Measurements from ENCODE around the gene UCN2.
"Not testable (repeated sequence)": the region's sequence is repeated elsewhere in the genome, so short reads cannot be mapped to it uniquely, and the experiment has no call there.

Gene UCN2

GRCh38 chr3:48561045-48561736, 2.4 kb downstream of the UCN2 start:
- DNase-seq (ENCODE audit: low read depth) = no peak

- no peak for DNase-seq (ENCODE audit: low read depth)
Observed at GRCh38 chr3:48560648-48561018, 2.9 kb downstream of the UCN2 start.

- no peak for DNase-seq (ENCODE audit: low read depth)
Observed at GRCh38 chr3:48558493-48559134, 5.0 kb downstream of the UCN2 start.

DNA sequence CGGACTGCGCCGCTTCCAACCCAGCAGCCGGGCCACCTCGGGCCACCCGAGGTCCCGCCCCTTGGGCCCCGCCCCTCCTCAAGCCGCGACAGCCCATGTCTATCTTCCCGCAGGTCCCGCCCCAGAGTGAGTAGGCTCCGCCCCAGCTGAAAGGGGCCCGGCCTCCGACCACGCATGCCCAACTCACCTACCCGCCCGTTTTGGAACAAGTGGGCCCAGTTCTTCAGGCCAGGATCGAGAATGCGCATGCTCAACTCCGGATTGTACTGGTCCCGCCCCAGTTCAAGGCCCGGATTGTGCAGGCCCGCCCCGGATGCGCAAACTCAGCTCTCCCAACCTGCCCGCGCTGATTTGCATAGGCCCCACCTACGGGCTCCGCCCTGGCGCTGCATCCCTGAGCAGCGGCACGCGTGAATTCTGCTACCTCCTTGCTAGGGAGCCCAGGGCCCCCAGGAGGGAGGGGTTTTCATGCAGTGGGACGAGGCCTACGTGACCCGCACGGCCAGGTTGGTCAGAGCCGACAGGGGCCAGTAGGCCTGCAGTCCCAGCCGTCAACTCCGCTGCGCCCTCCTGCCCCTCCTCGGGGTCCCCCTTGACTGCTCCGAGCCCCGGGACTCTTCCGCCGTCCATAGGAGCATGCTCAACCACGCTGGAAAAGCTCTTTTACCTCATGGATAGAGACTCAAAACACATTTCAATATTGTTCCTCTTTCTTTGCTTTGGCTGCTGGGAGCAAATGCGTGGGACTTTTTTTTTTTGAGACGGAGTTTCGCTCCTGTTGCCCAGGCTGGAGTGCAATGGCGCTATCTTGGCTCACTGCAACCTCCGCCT, 6.6 kb downstream of the UCN2 start, which contains the start of gene PFKFB4:
TSS of gene PFKFB4 (minus strand) at position 8 of the 831 bp plus-strand sequence. CDS start 26 bp downstream, outside the sequence.
- DNase-seq (ENCODE audit: low read depth) = peak; percentile 97

DNA sequence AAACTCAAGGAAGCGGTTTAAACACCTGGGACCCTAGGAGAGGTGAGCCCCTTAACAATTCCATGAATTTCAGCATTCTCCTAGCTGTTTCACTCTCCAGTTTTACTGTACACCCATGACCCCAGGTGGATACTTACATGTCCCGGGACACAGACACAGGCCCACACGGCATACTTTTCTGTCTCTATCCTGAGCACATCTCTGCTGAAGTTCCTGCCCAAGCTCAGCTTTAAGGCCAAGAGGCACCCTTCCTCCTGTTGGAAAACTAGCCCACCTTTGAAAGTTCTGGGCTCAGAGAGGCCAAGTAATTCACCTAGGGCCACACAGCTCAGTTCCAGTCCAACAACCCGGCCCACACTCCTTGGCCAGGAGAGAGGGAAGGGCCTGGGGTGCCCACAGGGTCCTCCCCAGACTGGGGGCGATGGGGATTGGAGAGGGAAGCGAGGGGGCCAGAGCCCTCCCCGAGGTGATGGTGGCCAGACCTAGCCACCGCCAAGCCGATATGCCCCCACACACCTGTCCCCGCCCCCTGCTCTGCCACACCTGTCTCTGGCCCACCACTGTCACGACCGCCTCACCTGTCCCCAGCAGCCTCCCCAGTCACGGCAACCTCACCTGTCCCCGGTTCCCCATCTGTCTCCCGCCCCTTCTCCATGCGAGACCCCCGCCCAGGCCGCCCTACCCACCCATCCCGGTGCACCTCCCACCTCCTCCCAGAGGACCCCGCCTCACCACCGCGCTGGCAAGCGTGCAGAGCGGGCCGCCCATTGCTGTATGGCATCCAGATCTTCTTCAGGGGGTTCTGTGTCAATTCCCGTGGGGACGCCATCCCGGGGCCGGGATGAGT, 7.4 kb downstream of the UCN2 start:
- DNase-seq (ENCODE audit: low read depth) = no peak

GRCh38 chr3:48555231-48555948, 8.2 kb downstream of the UCN2 start:
- no peak for DNase-seq (ENCODE audit: low read depth)

DNA sequence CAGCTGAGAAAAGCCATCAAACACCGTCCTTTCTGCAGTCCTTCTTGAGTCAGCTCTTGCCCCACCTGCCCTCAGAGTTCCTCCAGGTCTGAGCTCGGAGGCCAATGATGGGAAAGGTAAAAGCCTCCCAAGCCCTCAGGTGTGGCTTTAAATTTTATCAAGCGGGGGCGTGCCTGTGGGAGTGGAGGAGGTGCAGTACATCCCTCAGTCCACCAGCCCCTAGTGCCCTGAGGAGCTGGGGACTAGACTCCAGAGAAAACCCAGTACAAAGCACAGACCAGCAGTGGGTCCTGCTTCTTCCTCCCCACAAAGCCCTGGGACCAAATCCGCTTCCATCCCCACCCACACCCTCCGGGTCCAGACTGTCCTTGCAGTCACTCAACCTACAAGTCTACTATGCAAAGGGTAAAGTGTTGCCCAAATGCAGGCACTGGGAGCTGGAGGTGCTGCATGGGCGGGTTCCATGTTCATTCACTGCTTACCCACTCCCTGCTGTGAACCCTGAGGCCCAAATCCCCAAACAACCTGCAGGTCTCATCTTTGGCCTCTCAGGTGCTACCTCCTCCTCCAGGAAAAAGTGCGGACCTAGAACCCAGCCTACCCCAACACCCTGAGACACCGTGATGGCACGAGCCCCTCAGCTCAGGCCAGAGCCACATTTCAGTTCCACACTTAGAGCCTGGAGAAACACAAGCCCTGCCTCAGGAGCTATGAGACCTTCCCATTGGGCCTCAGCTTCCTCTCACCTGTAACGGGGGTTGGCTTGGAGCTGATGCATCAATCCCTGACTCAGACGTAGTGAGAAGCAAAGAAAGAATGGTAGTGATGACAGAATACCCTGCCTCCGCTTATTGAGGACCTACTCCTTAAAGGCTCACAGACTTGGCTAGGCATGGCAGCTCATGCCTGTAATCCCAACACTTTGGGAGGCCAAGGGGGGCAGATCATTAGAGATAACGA, 9.4 kb downstream of the UCN2 start:
- DNase-seq (ENCODE audit: low read depth) = no peak

- DNase-seq (ENCODE audit: low read depth) = no peak
Observed at GRCh38 chr3:48553361-48553760, 10.2 kb downstream of the UCN2 start.

DNA sequence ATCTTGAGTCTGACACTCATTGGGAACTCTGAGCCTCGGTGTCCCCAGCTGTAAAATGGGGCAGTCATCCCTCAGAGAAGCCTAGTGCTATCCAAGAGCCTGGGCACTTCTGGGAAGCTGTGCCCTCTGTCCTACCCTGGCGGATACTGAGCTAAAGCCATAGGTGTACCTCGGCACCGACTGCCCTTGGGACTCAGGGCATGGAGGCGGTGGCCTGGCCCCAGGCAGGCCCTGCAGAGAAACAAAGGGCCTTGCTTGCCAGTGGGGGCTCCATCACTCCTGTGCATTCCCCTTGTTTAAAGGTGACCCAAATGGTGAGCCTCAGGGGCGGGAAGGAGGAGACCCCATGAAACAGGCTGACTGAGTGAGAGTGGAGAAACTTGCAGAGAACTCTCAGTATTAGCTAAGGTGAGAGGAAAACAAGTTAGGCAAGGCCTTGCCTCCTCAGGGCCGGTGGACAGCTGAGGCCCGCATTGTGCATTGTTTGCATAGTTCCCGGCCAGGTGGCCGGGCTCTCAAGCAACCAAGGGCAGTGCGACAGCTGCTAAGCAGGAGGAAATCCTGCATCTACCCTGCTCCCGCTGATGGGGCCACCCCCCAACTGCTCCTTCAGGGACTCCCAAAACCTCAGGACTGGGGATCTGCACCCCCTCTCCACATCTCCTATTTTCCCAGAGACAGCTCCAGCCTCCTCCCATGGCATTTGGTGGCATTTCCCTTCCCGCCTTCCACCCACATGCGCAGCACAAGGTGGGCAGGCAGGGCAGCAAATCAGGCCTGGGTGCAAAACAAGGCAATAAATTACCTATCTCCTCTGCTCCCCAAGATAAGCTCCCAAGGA, 11.2 kb downstream of the UCN2 start:
- DNase-seq (ENCODE audit: low read depth) = no peak

DNA sequence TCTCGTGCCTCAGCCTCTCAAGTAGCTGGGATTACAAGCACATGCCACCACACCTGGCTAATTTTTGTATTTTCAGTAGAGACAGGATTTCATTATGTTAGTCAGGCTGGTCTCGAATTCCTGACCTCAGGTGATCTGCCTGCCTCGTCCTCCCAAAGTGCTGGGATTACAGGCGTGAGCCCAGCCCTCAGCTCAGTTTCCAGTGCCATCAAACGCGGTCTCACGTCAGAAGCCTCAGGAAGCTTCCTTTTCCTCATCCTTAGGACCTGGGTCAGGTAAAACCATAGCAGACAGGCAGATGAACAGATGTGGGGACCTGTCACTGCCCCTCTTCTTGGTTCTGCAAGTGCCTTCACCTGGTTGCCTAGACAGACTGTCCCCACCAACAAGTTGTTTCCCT, 11.9 kb downstream of the UCN2 start:
- DNase-seq (ENCODE audit: low read depth) = not testable (repeated sequence)

- no peak for DNase-seq (ENCODE audit: low read depth)
Observed at GRCh38 chr3:48548729-48549705, 14.6 kb downstream of the UCN2 start.

DNA sequence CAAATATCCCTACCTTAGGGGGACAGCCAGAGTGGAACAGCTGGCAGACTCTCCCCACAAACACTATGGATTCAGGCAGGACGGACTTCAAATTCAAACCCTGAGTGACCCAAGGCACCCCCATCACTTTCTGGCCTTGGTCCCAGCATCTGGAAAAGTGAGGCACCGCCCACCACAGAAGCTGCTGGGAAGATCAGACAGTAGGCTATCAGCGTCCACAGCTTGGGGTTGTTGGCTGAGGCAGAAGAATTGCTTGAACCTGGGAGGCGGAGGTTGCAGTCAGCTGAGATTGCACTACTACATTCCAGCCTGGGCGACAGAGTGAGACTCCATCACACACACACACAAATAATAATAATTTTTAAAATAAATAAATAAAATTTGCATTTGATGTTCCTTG, 15.5 kb downstream of the UCN2 start:
- DNase-seq (ENCODE audit: low read depth) = no peak

GRCh38 chr3:48546203-48546829, 17.3 kb downstream of the UCN2 start:
- no peak for DNase-seq (ENCODE audit: low read depth)

- DNase-seq (ENCODE audit: low read depth) = no peak
Observed at GRCh38 chr3:48544141-48544540, 19.4 kb downstream of the UCN2 start.

- DNase-seq (ENCODE audit: low read depth) = no peak
Observed at GRCh38 chr3:48543271-48543866, 20.2 kb downstream of the UCN2 start.

DNA sequence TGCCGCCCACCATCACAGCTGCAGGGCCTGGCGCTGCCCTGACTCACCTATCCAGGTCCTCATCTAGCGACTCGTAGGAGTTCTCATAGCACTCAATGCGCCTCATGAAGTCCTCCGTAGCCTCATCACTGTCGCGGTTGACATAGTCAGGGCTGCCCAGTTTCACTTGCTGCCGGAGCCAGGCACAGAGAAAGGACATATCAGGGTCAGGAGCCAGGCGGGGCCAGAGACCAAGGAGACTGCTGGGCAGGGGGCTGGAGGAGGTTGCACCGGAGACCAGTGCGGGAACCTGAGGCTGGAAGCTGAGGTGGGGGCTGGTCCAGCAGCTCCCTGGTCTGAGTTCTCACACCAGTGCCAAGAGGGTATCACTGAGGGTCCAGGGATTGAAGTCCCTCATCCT, 25.1 kb downstream of the UCN2 start:
- no peak for DNase-seq (ENCODE audit: low read depth)

DNA sequence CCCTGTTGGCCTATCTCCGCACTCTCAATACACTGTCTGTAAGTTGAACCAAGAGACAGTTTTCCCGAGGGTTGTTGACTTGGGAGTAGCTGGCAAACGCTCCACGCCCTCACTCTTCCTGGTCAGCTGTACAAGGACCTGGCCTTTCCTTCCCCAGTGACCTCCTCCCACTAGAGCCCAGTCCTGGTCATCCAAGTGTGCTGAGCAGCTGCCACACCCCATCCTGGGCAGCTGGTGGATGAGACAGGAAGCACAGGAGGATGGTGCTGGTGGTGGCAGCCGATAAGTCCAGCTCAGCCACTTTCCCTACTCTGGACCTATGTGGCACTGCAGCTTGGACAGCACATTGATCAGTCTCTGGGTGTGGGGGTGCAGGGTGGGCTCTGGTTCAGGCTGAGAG, 26.8 kb downstream of the UCN2 start:
- no peak for DNase-seq (ENCODE audit: low read depth)

All from non-pigmented ciliary epithelial cell (primary cell).